SK-N-MC (cell line): ENCODE data around the gene NHERF2.

Source experiments
- DNase-seq: peaks from one replicate; pipeline ENCODE4 v3.0.0-alpha.2; 2011; ENCODE audit warnings: low read depth, low spot score
- H3K27ac ChIP-seq: fragments of 200-600 bp; sonication (generic); 2 replicates; pipeline ENCODE4 v1.5.1; 2016; ENCODE audit warnings: mixed run types
- H3K36me3 ChIP-seq: fragments of 200-600 bp; sonication (generic); 2 replicates; pipeline ENCODE4 v1.6.1; 2017; ENCODE audit warnings: antibody characterized with exemption, low read length, mixed read lengths; ENCODE audit not compliant: insufficient read depth
- H3K4me3 ChIP-seq: fragments of 200-600 bp; sonication (generic); 2 replicates; pipeline ENCODE4 v1.5.1; 2016
- H3K9ac ChIP-seq: fragments of 200-600 bp; sonication (generic); 2 replicates; pipeline ENCODE4 v1.8.0; 2017; ENCODE audit warnings: mixed run types, mixed read lengths; ENCODE audit not compliant: insufficient read length
- H3K9me3 ChIP-seq: fragments of 200-600 bp; sonication (generic); 2 replicates; pipeline ENCODE4 v1.6.1; 2017; ENCODE audit warnings: low read depth, mild to moderate bottlenecking, antibody characterized with exemption, low read length, moderate library complexity, mixed read lengths
- EZH2 ChIP-seq: fragments of 200-600 bp; sonication (generic); IDR thresholded peaks from one replicate; pipeline ENCODE4 v1.6.1; 2017; ENCODE audit warnings: antibody characterized with exemption
- FOXP2 ChIP-seq: optimal IDR thresholded peaks from 2 replicates; pipeline ENCODE3; 2011; ENCODE audit warnings: mild to moderate bottlenecking, moderate library complexity; ENCODE audit not compliant: insufficient read depth; ENCODE audit errors: extremely low read length, control extremely low read depth
- POLR2AphosphoS5 ChIP-seq: IDR thresholded peaks from 2 replicates; pipeline ENCODE4 v1.6.1; 2012; ENCODE audit warnings: mild to moderate bottlenecking, low read depth, low read length, borderline replicate concordance

The NHERF2 gene

DNA sequence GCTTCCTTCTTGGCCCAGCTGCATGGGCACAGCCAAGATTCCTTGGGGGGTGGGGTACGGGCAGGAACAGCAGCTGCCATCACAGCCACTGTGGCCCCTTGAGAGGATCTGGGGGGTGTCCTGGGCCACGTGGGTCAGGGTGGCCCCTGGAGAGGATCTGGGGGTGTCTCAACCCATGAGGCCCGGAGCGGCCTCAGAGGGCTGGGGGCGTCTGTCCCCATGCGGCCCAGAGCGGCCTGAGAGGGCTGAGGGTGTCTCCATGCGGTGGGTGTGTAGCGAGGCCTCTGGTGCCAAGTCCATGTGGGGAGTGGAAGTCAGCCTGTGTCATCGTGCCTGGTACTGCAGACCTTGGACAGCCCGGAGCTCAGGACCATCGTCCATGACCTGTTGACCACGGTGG, 34.8 kb downstream of the NHERF2 start:
- Histone ChIP-seq H3K27ac (no peak overlapping the region), H3K9me3 (no peaks in the 10 kb centered on the region), H3K9ac (no peak overlapping the region), H3K36me3 (peaks cover 12% of the 10 kb centered on the region), H3K4me3 (no peak overlapping the region)
- DNase-seq, result no peak
- TF ChIP-seq FOXP2, result no peak
- TF ChIP-seq EZH2, result no peak
- TF ChIP-seq POLR2AphosphoS5, result no peak

DNA sequence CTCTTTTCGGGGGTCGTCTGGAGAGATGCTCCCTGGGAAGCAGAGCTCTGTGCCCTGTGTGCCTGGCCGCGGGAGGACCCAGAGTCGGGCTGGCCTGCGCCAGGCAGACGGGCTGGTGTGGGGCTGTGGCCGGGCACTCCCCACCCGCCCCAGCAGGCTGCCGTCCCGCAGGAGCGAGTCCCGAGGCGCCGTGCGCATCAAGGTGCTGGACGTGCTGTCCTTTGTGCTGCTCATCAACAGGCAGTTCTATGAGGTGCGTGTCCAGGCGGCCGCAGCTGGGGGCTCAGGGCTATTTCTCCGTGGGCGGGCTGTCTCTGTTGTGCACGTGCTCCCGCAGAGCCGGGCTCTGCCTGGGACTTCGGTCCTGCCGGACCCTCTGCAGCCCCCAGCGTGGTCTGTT, 36.1 kb downstream of the NHERF2 start:
- Histone ChIP-seq H3K9me3 (no peaks in the 10 kb centered on the region), H3K27ac (no peak overlapping the region), H3K36me3 (peaks cover 12% of the 10 kb centered on the region), H3K4me3 (no peak overlapping the region), H3K9ac (no peak overlapping the region)
- DNase-seq, result no peak
- TF ChIP-seq POLR2AphosphoS5 (no peak), FOXP2 (no peak), EZH2 (no peak)

GRCh38 chr16:2063861-2064260, 37.2 kb downstream of the NHERF2 start:
- H3K9ac ChIP-seq, result no peak overlapping the region
- H3K4me3 ChIP-seq, result no peak overlapping the region
- H3K36me3 ChIP-seq, result peaks cover 12% of the 10 kb centered on the region
- H3K27ac ChIP-seq, result no peak overlapping the region
- H3K9me3 ChIP-seq, result no peaks in the 10 kb centered on the region
- TF ChIP-seq POLR2AphosphoS5, result no peak
- TF ChIP-seq EZH2, result no peak
- TF ChIP-seq FOXP2, result no peak
- DNase-seq, result no peak

- H3K36me3 ChIP-seq, result peaks cover 12% of the 10 kb centered on the region
- no peak for TF ChIP-seq EZH2
- no peak overlapping the region for H3K4me3 ChIP-seq
- no peaks in the 10 kb centered on the region for H3K9me3 ChIP-seq
- no peak overlapping the region for H3K27ac ChIP-seq
- DNase-seq, result no peak
- H3K9ac ChIP-seq, result no peak overlapping the region
Observed at GRCh38 chr16:2064368-2064945, 37.8 kb downstream of the NHERF2 start.

- Histone ChIP-seq H3K27ac (no peak overlapping the region), H3K9me3 (no peaks in the 10 kb centered on the region), H3K36me3 (peaks cover 10% of the 10 kb centered on the region), H3K4me3 (no peak overlapping the region), H3K9ac (no peak overlapping the region)
- TF ChIP-seq POLR2AphosphoS5 (no peak), EZH2 (no peak), FOXP2 (no peak)
- no peak for DNase-seq
Observed at GRCh38 chr16:2066139-2066538, 39.4 kb downstream of the NHERF2 start.

DNA sequence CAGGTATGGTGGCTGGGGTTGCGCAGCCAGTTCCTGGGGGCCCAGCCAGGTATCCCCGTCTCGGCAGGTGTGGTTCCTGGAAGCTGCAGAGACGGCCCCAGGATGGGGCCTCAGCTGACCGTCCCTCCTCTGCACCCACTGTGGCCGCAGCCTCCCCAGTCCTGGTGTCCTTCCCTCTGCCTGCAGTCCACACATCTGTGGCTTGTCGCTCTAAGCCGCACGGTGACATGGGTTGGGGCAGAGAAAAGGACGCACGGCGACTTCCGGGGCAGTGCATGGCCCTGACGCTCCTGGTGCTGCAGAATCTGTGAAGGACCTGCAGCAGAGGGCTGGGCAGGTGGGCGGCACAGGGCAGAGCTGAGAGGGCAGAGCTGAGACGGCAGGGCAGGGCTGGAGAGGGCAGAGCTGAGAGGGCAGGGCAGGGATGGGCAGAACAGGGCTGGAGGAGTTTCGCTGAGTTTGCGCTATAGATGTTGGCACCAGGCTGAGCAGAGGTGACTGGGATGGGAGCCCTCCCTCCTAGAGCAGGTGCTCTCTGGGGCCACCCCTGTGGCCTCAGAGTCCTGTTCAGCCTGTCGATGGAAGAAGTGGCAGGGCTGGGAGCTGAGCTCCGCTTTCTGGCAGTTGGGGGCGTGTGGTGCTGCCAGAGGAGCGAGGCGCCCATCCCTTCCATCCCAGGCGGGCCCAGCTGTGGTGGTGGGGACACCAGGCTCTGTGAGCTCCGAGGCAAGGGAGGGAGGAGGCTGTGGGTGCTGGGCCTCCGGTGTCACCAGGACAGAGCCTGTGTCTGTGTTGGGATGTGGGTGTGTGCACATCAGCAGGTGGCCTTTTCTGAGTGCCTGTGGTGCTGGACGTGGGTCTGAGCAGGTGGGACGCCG, 44.1 kb downstream of the NHERF2 start:
- Histone ChIP-seq H3K4me3 (no peak overlapping the region), H3K9ac (no peak overlapping the region), H3K36me3 (peaks cover 6% of the 10 kb centered on the region), H3K27ac (no peak overlapping the region), H3K9me3 (no peaks in the 10 kb centered on the region)
- no peak for DNase-seq
- no peak for TF ChIP-seq POLR2AphosphoS5
- TF ChIP-seq EZH2, result no peak

GRCh38 chr16:2071454-2072202, 44.9 kb downstream of the NHERF2 start:
- Histone ChIP-seq H3K9ac (no peak overlapping the region), H3K9me3 (no peaks in the 10 kb centered on the region), H3K4me3 (no peak overlapping the region), H3K27ac (no peak overlapping the region), H3K36me3 (no peaks in the 10 kb centered on the region; the same call in 1 of the 2 replicates)
- no peak for DNase-seq
- TF ChIP-seq FOXP2, result no peak
- TF ChIP-seq POLR2AphosphoS5, result no peak
- TF ChIP-seq EZH2, result no peak

DNA sequence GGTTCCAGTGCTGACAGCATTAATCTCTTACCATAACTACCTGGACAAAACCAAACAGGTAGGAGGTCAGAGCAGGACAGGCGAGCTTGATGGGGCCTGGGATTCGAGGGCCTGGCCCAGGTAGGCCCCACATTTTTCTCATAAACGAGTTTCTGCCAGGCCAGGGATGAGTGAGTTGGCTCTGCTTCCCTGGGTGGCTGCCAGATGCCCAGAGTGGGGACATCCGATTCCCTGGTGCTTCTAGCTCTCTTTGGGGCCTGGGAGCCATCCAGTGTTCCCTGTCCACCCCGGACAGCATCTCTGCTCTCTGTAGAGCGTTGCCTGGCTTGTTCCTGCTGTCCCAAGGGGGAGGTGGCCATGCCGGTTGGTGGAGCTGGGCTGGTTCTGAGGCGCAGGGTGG, 46.2 kb downstream of the NHERF2 start:
- H3K36me3 ChIP-seq, result no peaks in the 10 kb centered on the region; the same call in 1 of the 2 replicates
- H3K4me3 ChIP-seq, result no peak overlapping the region
- no peak for DNase-seq
- no peaks in the 10 kb centered on the region for H3K9me3 ChIP-seq
- H3K27ac ChIP-seq, result no peak overlapping the region
- H3K9ac ChIP-seq, result no peak overlapping the region
- TF ChIP-seq EZH2, result no peak
- no peak for TF ChIP-seq FOXP2
- TF ChIP-seq POLR2AphosphoS5, result no peak
